HEK293 (cell line): ENCODE results near the gene ZNF223.

Experiments used
- ATF2 ChIP-seq: fragments of 450-650 bp; formaldehyde crosslinking; IDR thresholded peaks from 2 replicates; pipeline ENCODE4 v1.5.1; 2016; ENCODE audit warnings: missing biosample characterization, missing genetic modification characterization, low read depth
- ELK4 ChIP-seq: IDR thresholded peaks from 2 replicates; pipeline ENCODE4 v1.6.1; 2011; ENCODE audit warnings: mild to moderate bottlenecking, low read depth, low read length, borderline replicate concordance
- FEZF1 ChIP-seq: fragments of 450-650 bp; formaldehyde crosslinking; IDR thresholded peaks from 2 replicates; pipeline ENCODE4 v1.5.1; 2016; ENCODE audit warnings: missing biosample characterization, missing genetic modification characterization
- GLIS1 ChIP-seq: fragments of 450-650 bp; formaldehyde crosslinking; IDR thresholded peaks from 2 replicates; pipeline ENCODE4 v1.5.1; 2016; ENCODE audit warnings: missing biosample characterization, missing genetic modification characterization
- KLF10 ChIP-seq: fragments of 450-650 bp; IDR thresholded peaks from 2 replicates; pipeline ENCODE4 v1.5.1; 2018; ENCODE audit warnings: missing biosample characterization, mild to moderate bottlenecking, missing genetic modification characterization
- PBX3 ChIP-seq: sonication (generic); formaldehyde crosslinking; IDR thresholded peaks from 2 replicates; pipeline ENCODE4 v1.8.1; 2022; ENCODE audit warnings: mild to moderate bottlenecking, moderate library complexity, missing genetic modification reagents
- WT1 ChIP-seq: fragments of 450-650 bp; formaldehyde crosslinking; IDR thresholded peaks from 2 replicates; pipeline ENCODE4 v1.5.1; 2016; ENCODE audit warnings: missing biosample characterization, missing genetic modification characterization
- YY2 ChIP-seq: fragments of 450-650 bp; formaldehyde crosslinking; IDR thresholded peaks from 2 replicates; pipeline ENCODE4 v1.5.1; 2016; ENCODE audit warnings: missing biosample characterization, missing genetic modification characterization
- ZBTB17 ChIP-seq: fragments of 450-650 bp; formaldehyde crosslinking; IDR thresholded peaks from 2 replicates; pipeline ENCODE4 v1.5.1; 2016; ENCODE audit warnings: missing biosample characterization, missing genetic modification characterization
- ZEB2 ChIP-seq: fragments of 450-650 bp; formaldehyde crosslinking; IDR thresholded peaks from 2 replicates; pipeline ENCODE4 v1.5.1; 2016; ENCODE audit warnings: missing biosample characterization, missing genetic modification characterization
- ZNF146 ChIP-seq: fragments of 450-650 bp; formaldehyde crosslinking; IDR thresholded peaks from 2 replicates; pipeline ENCODE4 v1.5.1; 2016; ENCODE audit warnings: missing biosample characterization, missing genetic modification characterization
- ZNF16 ChIP-seq: fragments of 450-650 bp; formaldehyde crosslinking; IDR thresholded peaks from 2 replicates; pipeline ENCODE4 v1.5.1; 2016; ENCODE audit warnings: low read depth, missing biosample characterization, missing genetic modification characterization
- ZNF211 ChIP-seq: fragments of 450-650 bp; formaldehyde crosslinking; IDR thresholded peaks from 2 replicates; pipeline ENCODE4 v1.5.1; 2016; ENCODE audit warnings: low read depth, missing biosample characterization, missing genetic modification characterization
- ZNF24 ChIP-seq: fragments of 450-650 bp; formaldehyde crosslinking; IDR thresholded peaks from 2 replicates; pipeline ENCODE4 v1.5.1; 2016; ENCODE audit warnings: missing biosample characterization, missing genetic modification characterization
- ZNF324 ChIP-seq: fragments of 450-650 bp; formaldehyde crosslinking; IDR thresholded peaks from 2 replicates; pipeline ENCODE4 v1.5.1; 2016; ENCODE audit warnings: missing biosample characterization, missing genetic modification characterization
- ZNF37A ChIP-seq: fragments of 450-650 bp; IDR thresholded peaks from 2 replicates; pipeline ENCODE4 v1.5.1; 2018; ENCODE audit warnings: missing biosample characterization, missing genetic modification characterization
- ZNF398 ChIP-seq: fragments of 450-650 bp; formaldehyde crosslinking; IDR thresholded peaks from 2 replicates; pipeline ENCODE4 v1.5.1; 2017; ENCODE audit warnings: missing biosample characterization, missing genetic modification characterization
- ZNF544 ChIP-seq: fragments of 450-650 bp; formaldehyde crosslinking; IDR thresholded peaks from 2 replicates; pipeline ENCODE4 v1.5.0; 2017; ENCODE audit warnings: missing biosample characterization, missing genetic modification characterization
- ZNF580 ChIP-seq: fragments of 450-650 bp; formaldehyde crosslinking; IDR thresholded peaks from 2 replicates; pipeline ENCODE4 v1.5.1; 2016; ENCODE audit warnings: missing biosample characterization, missing genetic modification characterization
- ZNF624 ChIP-seq: fragments of 450-650 bp; formaldehyde crosslinking; IDR thresholded peaks from 2 replicates; pipeline ENCODE4 v1.5.1; 2017; ENCODE audit warnings: missing biosample characterization, missing genetic modification characterization
- ZNF660 ChIP-seq: fragments of 450-650 bp; IDR thresholded peaks from 2 replicates; pipeline ENCODE4 v1.5.1; 2018; ENCODE audit warnings: missing biosample characterization, mild to moderate bottlenecking, missing genetic modification characterization
- ZNF707 ChIP-seq: fragments of 450-650 bp; formaldehyde crosslinking; IDR thresholded peaks from 2 replicates; pipeline ENCODE4 v1.5.1; 2016; ENCODE audit warnings: missing biosample characterization, missing genetic modification characterization
- ZSCAN23 ChIP-seq: fragments of 450-650 bp; formaldehyde crosslinking; IDR thresholded peaks from 2 replicates; pipeline ENCODE4 v1.5.1; 2016; ENCODE audit warnings: missing biosample characterization, missing genetic modification characterization
- ZSCAN30 ChIP-seq: fragments of 450-650 bp; IDR thresholded peaks from 2 replicates; pipeline ENCODE4 v1.5.1; 2018; ENCODE audit warnings: missing biosample characterization, mild to moderate bottlenecking, missing genetic modification characterization, moderate library complexity
- ZXDB ChIP-seq: fragments of 450-650 bp; formaldehyde crosslinking; IDR thresholded peaks from 2 replicates; pipeline ENCODE4 v1.5.1; 2016; ENCODE audit warnings: missing biosample characterization, missing genetic modification characterization
- TF ChIP-seq, protein P1 (sequence below): fragments of 450-650 bp; formaldehyde crosslinking; IDR thresholded peaks from 2 replicates; pipeline ENCODE4 v1.5.1; 2017; ENCODE audit warnings: missing biosample characterization, missing genetic modification characterization
- TF ChIP-seq, protein P2 (sequence below): fragments of 450-650 bp; formaldehyde crosslinking; IDR thresholded peaks from 2 replicates; pipeline ENCODE4 v1.5.1; 2016; ENCODE audit warnings: missing biosample characterization, missing genetic modification characterization, borderline replicate concordance

The ZNF223 gene

DNA sequence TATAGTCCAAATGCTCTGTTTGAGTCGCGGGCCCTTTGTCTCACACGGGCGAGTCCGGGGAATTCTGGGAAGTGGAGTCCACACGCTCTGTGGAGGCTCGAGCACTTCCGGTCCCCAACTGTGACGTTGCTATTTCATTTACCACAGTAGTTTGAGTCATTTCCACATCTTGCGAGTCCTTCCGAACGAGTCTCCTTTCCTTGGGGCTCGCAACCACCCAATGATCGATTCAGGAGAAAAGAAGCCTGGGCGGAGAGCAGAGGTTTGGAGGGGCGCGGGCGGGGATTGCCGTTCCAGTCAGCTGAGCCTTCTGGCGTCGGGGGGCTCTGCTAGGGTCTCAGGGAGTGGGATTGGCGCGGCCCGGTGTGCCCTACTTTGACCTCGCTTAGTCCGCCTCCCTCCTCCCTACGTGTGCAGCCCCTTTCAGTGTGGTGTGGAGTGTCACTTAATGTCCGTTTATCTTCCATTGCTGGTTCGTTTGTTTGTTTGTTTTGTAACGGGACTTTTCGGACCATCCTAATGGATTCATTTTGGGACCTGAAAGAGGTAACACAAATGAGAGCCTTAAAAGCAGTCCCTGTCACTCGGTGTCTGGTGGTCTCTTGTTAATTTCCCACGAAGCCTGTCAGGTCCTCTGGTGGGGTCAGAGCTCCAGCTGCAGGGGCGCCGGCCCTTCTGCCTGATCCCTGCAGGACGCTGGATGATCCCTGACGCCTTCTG, 26.5 kb upstream of the ZNF223 start, which contains the start of gene ZNF222 (continued):
- TF ChIP-seq ZNF544 (tag by site-specific recombination): no peak
- TF ChIP-seq ZXDB: peak; percentile 92; the same call in 1 of the 2 replicates
- TF ChIP-seq, protein P1, sequence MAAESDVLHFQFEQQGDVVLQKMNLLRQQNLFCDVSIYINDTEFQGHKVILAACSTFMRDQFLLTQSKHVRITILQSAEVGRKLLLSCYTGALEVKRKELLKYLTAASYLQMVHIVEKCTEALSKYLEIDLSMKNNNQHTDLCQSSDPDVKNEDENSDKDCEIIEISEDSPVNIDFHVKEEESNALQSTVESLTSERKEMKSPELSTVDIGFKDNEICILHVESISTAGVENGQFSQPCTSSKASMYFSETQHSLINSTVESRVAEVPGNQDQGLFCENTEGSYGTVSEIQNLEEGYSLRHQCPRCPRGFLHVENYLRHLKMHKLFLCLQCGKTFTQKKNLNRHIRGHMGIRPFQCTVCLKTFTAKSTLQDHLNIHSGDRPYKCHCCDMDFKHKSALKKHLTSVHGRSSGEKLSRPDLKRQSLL (tag by site-specific recombination): peak; percentile 62; the same call in 1 of the 2 replicates
- TF ChIP-seq, protein P2, sequence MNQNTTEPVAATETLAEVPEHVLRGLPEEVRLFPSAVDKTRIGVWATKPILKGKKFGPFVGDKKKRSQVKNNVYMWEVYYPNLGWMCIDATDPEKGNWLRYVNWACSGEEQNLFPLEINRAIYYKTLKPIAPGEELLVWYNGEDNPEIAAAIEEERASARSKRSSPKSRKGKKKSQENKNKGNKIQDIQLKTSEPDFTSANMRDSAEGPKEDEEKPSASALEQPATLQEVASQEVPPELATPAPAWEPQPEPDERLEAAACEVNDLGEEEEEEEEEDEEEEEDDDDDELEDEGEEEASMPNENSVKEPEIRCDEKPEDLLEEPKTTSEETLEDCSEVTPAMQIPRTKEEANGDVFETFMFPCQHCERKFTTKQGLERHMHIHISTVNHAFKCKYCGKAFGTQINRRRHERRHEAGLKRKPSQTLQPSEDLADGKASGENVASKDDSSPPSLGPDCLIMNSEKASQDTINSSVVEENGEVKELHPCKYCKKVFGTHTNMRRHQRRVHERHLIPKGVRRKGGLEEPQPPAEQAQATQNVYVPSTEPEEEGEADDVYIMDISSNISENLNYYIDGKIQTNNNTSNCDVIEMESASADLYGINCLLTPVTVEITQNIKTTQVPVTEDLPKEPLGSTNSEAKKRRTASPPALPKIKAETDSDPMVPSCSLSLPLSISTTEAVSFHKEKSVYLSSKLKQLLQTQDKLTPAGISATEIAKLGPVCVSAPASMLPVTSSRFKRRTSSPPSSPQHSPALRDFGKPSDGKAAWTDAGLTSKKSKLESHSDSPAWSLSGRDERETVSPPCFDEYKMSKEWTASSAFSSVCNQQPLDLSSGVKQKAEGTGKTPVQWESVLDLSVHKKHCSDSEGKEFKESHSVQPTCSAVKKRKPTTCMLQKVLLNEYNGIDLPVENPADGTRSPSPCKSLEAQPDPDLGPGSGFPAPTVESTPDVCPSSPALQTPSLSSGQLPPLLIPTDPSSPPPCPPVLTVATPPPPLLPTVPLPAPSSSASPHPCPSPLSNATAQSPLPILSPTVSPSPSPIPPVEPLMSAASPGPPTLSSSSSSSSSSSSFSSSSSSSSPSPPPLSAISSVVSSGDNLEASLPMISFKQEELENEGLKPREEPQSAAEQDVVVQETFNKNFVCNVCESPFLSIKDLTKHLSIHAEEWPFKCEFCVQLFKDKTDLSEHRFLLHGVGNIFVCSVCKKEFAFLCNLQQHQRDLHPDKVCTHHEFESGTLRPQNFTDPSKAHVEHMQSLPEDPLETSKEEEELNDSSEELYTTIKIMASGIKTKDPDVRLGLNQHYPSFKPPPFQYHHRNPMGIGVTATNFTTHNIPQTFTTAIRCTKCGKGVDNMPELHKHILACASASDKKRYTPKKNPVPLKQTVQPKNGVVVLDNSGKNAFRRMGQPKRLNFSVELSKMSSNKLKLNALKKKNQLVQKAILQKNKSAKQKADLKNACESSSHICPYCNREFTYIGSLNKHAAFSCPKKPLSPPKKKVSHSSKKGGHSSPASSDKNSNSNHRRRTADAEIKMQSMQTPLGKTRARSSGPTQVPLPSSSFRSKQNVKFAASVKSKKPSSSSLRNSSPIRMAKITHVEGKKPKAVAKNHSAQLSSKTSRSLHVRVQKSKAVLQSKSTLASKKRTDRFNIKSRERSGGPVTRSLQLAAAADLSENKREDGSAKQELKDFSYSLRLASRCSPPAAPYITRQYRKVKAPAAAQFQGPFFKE (tag by site-specific recombination): no peak
- no peak for TF ChIP-seq ZNF146
- no peak for TF ChIP-seq ZNF707 (tag by site-specific recombination)
- TF ChIP-seq ZNF37A (tag by site-specific recombination): no peak
- peak; percentile 61 for TF ChIP-seq ZEB2 (tag by site-specific recombination)
- peak; percentile 6; the same call in 1 of the 2 replicates for TF ChIP-seq ZSCAN30 (tag by site-specific recombination)
- TF ChIP-seq ZNF24 (tag by site-specific recombination): 0 out of 2 replicates have a peak, but pooled peaks have one; percentile 59
- peak; percentile 35 for TF ChIP-seq ZNF398
- TF ChIP-seq FEZF1 (tag by site-specific recombination): no peak; the same call in 1 of the 2 replicates
- peak; percentile 50; the same call in 1 of the 2 replicates for TF ChIP-seq KLF10 (tag by site-specific recombination)
- peak; percentile 46; the same call in 1 of the 2 replicates for TF ChIP-seq GLIS1 (tag by site-specific recombination)
- TF ChIP-seq ZNF580 (tag by site-specific recombination): peak; percentile 92
- TF ChIP-seq PBX3 (CRISPR knock-in tag): no peak
- TF ChIP-seq ZBTB17: peak; percentile 99
- TF ChIP-seq YY2 (tag by site-specific recombination): peak; percentile 28
- no peak for TF ChIP-seq ZSCAN23 (tag by site-specific recombination)
- peak; percentile 71 for TF ChIP-seq WT1 (tag by site-specific recombination)
- 0 out of 2 replicates have a peak, but pooled peaks have one; percentile 18 for TF ChIP-seq ZNF324 (tag by site-specific recombination)
- no peak; the same call in 1 of the 2 replicates for TF ChIP-seq ATF2 (tag by site-specific recombination)
- no peak for TF ChIP-seq ZNF211 (tag by site-specific recombination)
- TF ChIP-seq ZNF624 (tag by site-specific recombination): no peak
- TF ChIP-seq ZNF660: no peak; the same call in none of the 2 replicates
- TF ChIP-seq ZNF16 (tag by site-specific recombination): no peak
- TF ChIP-seq ELK4: no peak
